Measurements from ENCODE around the gene C6orf15.

Gene C6orf15

DNA sequence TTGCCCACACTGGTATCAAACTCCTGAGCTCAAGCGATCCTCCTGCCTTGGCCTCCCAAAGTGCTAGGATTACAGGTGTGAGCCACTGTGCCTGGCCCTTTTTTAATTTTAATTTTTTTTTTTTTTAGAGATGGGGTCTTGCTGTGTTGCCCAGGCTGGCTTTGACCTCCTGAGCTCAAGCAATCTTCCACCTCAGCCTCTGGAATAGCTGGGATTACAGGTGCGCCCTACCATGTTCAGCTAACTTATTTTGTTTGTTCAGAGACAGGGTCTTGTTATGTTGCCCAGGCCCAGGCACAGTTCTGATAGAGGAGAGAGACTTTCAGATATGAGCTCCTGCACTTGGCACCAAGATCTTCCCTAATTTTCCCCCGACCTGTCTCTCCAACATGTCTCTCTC is 18.4 kb upstream of the C6orf15 start:
- DNase-seq (ENCODE audit: low read depth): no peak

DNA sequence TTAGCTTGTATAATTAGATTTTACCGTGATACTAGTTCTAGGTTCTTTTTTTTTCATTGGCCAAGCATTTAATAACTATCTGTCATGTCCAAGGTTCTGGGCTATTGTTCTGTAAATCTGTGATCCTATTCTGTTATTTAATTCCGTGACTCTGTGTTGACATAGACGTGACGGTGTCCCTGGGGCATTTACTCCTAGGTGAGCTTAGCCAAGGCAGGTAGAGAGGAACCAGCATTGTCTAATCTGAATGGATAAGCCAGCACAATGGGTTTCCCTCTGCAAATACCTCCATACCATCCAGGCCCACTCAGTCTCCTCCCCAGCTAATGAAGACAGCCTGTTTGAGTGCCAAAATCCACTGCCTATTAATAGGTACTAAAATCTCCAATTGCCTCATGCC is 16.8 kb upstream of the C6orf15 start:
- DNase-seq (ENCODE audit: low read depth): no peak

DNA sequence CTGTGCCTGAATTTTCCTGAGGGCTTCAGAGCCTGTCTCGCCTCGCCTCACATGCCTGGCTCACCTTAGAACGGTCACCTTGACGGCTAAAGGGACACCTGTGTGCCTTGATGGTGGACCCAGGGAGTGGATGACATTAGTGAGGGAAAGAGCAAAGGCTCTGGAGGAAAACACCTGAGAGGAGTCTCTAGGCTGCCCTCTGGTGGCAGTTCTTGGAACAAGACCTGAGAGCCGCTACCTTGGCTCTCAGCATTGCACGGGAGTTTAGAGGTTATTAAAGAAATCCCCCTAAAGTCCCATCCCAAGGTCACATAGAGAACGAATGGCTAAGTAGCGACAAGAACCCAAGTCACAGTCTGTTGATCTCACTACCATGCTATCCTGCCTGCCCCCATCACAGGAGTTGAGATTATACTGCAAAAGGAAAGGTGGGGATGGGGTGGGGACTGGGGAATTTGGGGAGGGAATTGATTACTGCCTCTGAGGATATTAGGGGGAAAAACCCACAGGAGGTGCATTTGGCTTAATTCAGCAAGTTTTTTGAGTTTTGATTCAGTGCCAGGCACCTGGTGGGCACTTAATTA is 15.8 kb upstream of the C6orf15 start:
- peak; percentile 57 for DNase-seq (ENCODE audit: low read depth)

DNA sequence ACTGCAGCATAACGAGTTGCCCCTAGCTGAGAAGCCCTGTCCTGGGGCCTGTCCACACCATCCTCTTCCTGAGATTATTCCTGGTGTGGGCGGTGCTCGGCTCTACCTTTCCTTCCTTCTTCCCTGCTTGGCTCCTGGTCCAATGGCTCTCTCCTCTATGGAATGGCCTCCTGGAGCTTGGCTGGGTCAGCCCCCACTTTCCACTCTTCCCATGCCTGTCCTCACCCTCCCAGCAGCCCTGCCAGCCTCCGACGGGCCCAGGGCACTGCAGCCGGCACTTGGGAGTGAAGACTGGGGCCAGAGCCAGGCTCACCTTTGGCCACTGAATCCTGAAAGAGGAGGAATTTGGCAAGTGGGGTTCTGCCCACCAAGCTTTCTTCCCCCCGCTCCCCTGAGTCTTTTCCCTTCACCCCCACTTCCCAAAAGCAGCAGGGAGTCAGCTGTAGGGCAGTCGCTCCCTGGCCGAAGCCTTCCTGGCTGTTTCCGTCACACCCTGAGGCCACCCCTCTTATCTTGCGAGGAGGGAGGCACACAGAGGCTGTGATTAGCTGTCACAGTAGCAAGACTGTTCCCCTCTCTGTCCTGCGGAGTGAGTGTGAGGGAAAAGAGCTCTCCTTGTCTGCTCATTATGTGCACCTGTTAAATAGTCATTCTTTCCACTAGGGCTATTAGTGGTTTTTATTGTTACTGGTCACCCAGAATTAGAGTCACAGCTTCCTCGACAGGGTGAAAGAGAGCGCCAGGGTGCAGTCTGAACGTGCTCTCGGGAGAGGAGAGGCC is 14.2 kb upstream of the C6orf15 start:
- DNase-seq (ENCODE audit: low read depth): no peak

DNA sequence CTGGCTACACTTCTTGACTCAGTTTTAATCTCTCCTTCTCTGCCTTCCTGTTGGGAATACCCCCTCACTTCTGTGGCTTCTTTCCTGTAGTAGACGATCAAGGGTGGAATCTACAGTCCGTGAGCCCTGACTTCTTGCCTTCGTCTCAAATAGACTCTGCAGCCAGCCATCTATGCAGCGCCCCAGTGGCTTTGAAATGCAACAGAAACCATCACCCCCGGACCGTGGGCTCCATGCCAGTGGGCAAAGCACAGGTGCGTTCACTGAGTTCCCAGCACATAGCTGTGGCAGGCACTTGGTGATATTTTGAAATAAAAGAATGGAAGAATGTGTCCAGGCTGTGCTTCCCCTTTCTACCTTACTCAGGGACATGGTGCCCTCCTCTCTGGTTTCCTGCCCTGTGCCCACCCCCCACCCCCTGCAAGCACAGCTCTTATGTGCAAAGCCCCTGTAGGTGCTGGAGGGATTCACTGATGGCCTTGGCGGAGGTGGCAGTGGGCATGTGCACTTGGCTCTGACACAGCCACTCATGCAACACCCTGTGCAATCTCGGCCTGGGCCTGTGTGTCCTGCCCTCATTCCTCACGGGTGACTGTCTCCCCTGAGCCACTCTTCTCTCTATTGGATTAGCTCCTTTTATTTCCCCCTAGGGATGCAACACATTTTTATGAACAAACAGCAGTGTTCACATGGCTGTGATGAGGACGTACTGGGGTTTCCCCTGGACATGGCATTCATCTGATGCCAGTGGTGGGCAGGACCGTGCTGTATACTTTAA is 13.4 kb upstream of the C6orf15 start:
- DNase-seq (ENCODE audit: low read depth): no peak

DNA sequence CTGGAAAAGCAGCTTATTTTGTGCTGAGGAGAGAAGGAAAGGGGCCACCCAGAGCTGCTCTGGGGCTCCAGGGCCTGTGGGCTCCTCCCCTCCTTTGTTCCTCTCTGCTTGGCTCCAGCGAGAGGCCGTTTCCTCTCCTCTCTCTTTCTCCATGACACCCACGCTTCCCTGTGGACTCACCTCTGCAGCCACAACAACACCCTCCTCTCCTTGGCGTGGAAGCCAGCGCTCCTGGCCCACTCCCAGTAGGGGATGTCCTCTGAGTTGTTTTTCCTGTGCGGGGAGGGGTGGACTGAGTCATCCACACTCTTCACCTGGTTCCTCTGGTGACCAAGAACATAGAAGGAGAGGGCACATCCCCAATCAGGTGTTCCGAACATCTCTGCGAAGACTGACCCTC is 12.8 kb upstream of the C6orf15 start:
- DNase-seq (ENCODE audit: low read depth): no peak

DNA sequence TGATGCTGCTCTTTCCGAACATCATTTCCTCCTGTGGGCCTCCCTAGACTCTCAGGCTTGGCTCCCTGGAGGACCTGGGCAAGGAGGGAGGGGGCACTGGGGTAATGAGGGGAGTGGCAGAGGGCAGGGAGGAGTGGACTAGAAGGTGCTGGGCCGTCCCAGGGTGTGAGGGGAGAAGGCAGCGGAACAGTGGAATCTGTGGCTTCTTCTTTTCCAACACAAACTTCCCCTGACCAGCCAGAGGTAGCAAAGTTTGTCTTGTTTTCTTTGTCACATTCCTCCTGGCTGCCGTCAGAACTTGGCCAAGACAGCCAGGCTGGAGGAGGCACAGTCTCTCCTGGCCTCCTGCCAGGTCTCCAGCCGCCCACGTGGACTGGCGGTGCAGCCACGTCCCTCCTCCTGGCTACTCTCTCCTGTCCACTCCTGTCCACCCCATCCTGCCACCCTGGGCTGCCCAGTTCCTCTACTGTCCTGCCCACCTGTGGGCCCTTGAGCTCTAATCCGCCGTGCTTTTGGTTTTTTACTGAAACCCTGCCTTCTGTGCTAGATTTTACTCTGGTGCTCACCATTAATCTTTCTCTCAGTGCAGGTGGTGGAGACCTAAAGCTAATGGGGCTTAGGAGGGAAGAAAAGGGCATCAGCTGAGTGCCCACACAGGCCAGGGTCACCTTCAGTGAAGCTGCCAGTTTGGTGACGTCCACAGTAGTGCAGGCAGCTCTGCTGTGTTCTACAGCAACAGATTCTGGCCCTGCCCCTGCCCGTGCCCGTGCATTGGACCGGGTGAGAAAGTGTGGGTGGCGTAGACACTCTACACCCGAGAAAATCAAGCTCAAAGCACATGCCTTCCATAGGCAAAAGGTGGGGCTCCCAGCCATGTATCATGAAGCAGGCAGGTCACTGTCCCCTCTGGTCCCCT is 10.7 kb upstream of the C6orf15 start:
- DNase-seq (ENCODE audit: low read depth): no peak

DNA sequence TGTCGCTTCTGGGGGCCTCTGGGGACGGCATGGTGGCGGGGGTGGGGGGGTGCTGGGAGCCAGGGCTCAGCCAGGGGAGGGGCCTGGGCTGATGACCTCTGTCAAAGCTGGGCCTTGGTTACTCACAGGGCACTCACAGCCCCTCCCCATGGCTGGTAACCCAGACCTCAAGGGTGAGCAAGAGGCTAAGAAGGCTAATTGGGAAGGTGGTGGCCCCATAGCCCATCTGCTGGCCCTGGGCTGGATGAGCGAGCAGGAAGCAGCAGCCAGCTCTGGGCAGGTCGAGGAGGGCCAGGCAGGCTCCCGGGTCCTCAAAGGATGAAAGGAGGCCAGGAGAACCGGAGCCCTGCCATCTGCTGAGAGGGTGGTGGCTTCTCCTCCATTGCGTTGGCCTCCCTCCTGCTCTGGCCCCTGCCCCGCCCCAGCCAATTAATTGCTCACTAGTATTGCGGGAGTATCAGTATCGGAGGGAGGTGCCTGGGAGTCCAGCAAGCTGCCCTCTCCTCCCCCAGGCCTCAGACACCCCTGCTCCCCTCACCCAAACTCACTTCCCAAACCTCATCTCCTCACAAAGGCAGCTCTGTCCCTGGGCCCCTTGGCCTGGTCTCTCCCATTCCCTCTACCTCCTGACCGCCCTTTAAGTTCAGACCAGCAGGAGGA is 8.9 kb upstream of the C6orf15 start:
- DNase-seq (ENCODE audit: low read depth): no peak

DNA sequence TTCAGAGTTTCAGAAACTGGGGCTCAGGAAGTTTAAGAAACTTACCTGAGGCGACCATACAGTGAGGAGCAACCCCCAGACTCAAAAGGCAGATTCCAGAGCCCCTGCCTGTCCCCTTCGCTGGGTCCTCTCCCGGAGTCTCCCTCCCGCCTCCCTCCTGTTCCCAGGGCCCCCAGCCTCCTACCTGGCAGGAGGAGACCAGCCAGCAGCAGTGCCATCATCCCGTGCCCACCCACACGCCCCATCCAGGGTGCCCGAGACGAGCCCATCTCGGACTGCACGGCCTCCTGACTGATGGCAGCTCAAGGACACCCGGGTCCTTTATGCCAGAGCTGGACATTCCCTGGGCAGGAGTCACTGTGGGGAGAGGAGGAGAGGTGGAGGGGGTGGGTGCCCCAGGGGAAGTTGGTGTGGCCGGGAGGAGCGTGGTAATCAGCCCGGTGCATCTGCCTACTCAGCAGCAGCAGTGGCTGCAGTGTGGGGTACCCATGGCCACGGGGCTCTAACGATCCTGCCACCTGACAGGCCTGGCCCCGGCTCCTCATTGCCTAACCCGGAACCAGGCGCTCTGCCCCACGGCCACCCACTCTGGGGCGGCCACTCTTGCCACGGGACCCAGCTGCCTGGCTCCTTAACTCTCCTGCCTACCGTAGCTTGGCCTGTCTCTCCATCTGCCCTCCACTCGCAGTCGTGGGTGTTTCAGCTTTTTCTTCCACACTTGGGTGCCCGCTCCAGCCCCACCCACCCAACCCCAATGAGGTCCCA is 8.0 kb upstream of the C6orf15 start, which contains the start of gene CDSN:
Gene CDSN (minus strand): TSS at position 296 of the 765 bp plus-strand sequence. CDS start 27 bp downstream, at position 269.
- DNase-seq (ENCODE audit: low read depth): no peak

DNA sequence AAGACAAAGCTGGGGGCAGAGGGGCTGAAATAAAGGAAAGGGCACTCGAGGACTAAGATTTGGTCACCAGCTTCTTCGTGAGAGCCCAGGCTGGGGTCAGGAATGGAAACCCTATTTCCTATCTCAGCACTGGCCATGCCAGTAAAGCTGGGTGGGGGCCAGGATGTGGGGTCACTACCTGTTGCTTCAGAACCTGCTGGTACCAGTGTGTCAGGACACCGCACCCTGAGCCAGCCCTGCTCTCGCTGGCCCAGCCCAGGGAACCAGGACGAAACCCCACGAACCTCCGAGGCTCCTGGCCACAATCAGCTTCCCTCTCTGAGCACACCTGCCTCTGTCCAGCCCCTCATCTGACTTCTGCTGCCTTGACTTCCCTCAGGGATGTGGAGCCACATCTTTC is 5.8 kb upstream of the C6orf15 start:
- DNase-seq (ENCODE audit: low read depth): no peak

DNA sequence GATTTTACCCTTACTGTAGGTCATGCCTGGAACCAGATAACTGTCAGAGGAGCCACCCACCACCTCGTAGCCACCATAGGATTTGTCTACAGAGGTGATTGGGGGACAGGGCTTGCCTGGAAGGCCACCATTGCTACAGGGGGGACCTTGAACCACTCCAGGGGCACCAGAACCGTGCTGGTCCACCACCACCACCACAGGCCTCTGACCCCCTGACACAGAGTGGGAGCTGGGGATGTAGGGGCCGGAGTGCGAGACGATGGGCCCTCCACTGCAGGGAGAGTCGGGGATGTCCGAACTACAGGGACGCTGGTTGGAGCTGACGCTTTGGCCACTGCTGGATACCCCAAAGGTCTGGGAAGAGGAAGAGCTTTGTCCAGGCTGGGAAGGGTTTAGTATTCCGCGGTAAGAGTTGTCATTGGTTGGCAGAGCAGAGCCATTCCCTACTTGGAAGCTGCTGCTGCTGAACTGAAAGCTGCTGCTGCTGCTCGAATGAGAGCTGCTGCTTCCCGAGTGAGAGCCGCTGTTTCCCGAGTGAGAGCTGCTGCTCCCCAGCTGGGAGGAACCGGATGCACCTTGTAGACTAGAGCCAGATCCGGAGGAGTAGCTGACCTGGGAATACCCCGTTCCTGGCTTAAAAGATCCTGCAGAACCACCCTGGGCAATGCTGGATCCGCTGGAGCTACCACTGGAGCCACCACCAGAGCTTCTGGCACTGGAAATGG is 4.4 kb upstream of the C6orf15 start:
- DNase-seq (ENCODE audit: low read depth): no peak

DNA sequence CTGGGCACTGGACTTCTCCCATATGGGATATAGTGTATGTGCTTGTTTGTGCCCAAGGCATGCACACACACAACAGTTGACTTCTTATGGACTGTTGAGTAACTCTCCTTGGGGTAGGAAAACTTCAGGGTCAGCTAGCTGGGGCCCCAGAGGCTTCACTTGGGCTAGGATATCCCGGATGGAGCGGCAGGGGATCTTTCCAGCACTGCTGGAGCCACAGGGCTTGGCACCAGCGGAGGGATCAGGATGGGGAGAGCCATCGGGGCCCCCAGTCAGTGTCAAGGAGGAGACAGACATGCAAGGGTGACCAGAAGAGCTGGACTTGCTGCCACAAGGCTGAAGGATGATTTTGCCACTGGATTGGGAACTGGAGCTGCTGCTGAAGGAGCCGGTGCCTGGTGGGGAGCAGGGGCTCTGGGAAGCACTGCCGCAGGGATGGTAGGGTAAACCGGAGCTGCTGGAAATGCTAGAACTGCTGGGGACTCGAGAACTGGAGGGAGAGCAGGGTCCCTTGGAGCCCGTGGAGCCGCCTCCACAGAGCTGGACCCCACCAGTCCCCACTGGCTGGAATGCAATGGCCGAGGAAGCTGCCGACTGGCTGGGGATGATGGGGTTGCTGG is 3.7 kb upstream of the C6orf15 start:
- DNase-seq (ENCODE audit: low read depth): no peak

DNA sequence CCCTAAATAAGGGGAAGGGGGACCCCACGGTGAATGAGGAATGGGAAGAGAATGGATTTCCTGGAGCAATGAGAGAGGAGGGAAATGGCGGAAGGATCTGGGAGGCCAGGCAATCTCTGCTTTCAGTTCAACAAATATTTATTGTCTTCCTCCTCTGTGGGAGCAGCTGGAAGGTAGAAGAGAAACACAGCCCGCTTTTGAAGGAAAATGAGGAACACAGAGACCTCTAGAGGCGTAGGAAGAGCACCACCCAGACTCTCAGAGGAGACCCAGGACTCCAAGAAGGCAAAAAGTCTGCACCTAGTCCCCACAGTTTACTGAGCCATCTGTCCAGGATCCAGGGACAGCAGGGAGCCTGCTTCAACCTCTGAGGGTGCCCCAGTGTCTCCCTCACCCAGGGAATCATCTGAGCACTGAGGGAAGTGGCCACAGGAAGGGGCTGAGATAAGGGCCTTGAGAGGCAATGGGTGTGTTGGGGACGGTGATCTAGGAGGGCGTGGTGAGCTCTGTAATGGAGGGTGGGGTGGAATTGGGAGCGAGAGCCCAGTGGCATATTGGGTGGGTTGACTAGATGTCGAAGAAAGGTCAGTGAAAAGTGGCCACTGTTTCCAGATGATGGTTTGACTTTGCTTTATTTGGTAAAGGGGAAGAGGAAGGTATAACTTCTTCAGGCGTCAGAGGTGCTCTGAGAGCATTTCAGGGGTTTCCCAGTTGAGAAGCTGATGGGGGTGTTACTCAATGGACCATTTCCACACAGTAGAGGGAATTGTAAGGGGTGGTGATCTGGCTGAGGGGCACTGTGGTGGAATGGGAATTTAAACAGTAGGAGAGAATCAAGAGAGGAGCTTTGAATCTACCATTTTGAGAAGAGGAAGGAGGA is 2.8 kb upstream of the C6orf15 start:
- no peak for DNase-seq (ENCODE audit: low read depth)

DNA sequence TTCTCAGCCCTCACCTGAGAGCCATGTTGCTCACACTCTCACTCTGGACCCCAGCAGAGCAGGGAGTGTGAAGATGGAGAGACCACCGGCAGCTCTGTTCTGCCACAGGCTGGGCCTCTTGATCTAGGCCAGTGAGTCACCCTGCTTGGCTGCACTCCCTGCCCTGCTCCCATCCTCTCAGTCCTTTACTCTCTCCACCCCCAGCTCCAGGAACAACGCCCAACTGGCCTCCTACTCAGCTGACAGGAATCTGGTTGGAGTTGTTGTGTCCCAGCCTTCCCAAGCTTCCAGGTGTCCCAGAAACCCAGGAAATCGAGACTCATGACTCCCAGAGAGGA is 2.1 kb upstream of the C6orf15 start, which contains the start of gene PSORS1C1:
Gene PSORS1C1 (plus strand): TSS at position 260 of the 338 bp plus-strand sequence. CDS start 14,833 bp downstream, outside the sequence.
- DNase-seq (ENCODE audit: low read depth): no peak

DNA sequence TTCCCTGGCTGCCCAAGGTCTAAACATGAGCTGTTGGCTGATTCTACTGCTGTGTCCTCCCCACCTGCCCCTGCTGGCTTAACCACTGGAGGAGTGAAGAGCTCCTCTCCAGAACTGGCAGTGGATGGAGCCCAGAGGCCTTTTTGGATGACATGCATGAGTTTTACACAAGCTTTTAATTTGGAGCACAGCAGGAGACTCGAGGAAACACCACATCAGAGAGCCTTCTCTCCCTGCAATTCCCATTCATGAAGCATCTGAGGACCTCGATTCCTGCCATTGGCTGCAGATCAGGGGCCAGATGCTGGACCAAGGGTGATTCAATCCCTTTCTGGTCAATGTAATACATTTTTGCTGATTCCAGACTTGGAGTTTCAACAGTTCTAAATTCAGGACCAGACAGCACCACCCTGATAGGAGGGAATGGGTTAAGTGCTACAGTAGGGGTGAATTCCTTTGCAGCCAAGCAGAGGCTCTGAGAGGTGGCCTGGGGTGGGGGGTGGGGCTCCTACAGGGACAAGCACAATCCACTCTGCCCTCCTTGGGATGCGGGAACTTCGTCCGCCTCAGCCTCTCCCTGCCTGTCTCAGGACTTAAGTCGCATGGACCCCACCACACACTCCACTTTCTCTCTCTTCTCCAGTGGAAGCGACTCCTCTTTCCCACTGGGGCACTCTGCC is 1.6 kb upstream of the C6orf15 start:
- DNase-seq (ENCODE audit: low read depth): no peak

DNA sequence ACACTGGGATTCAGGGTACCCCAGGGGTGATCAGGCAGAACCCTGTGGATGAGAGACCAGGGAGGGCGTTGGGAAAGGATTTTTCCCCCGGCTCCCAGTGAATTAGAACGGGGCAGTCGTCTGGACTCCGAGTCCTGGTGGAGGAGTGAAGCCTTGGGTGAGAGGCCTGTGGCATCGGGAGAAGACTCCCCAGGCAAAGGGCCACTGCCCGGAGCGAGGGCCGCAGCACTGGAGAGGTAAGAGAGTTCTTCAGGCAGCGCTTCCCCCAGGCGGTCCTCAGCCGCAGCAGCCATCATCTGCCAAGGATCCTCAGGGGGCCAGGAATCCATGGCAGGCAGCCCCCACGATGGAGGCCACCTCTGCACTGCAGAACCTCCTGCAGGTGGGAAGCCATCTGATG is 663 bp downstream of the C6orf15 start:
- no peak for DNase-seq (ENCODE audit: low read depth)

DNA sequence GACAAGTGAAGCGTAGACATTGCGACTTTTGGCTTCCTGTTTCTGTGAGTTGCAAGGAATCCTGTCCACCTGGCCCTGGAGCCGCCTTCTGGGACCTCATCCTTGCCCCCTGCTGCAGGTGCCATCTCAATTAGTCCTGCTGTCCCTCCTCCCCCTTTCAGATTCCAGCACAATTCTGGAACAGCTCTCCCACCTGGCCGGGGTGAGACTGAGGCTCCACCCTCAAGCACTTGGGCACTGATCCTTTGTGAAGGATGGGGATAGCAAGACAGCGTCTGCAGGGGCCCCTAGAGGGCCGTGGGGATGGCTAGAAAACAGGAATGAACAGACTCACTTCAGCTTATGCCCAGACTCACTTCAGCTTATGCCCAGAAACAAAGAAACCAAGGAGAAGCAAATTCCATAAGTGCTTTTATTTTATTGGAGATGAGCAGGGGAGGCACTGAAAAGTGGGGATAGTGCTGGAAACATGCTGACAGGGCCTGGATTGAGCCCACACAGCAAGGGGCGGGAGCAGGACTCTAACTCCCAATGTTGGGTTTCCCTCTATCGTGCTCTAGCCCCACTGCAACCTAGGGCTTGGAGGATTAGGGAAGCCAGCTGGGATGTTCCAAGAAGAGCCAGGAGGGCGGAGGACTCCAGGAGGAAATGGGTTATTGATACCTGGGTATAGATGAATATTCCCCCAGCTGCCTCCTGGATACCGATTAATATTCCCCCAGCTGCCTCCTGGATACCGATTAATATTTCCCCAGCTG is 1.4 kb downstream of the C6orf15 start:
- DNase-seq (ENCODE audit: low read depth): no peak

All from stimulated activated CD8-positive, alpha-beta memory T cell treated with anti-CD3 and anti-CD28 coated beads, Interleukin-12 subunit alpha, Interleukin-12 subunit beta, amount 100 ng/mL, for 1 hour (primary cell).